ENCODE results near the gene SPOCK1.

DNA sequence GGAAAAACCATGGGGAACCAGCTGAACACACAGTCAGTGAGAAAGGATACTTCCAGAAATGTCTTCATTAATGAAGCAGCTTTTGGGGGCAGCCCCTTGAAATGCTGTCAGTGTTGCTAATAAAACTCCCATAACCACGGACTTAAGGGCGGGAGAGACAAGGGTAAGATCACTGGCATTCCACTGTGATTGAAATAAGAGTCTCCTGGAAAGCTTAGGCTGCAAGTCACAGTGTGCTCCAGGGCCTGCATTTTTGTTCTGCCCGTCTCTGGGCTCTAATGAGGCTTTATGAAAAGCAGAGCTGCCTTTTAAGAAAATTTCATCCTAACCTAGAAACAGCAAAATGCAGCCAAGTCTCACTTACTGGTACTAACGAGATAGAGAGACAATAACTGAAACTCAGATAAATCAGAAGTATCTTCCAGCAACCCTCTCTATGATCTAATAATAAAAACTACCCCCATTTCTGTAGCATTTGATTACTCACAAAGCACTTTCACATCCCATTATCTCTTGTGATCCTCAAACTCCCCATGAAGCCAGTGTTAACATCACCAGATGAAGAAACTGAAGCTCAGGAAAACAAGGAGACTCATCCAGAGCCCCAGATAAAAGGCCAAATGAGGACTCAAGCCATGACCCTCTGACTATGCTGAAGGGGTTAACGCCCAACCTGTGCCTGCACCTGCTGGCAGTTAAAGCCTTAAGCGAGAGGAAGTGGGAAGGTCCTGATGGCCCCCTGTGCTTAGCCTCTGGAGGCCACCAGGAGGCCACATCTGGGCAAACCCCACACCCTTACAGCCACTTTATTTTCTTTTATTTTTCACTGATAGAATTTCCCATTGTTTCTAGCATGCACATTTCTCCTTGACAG is 37.5 kb downstream of the SPOCK1 start:
- TF ChIP-seq, protein P1, sequence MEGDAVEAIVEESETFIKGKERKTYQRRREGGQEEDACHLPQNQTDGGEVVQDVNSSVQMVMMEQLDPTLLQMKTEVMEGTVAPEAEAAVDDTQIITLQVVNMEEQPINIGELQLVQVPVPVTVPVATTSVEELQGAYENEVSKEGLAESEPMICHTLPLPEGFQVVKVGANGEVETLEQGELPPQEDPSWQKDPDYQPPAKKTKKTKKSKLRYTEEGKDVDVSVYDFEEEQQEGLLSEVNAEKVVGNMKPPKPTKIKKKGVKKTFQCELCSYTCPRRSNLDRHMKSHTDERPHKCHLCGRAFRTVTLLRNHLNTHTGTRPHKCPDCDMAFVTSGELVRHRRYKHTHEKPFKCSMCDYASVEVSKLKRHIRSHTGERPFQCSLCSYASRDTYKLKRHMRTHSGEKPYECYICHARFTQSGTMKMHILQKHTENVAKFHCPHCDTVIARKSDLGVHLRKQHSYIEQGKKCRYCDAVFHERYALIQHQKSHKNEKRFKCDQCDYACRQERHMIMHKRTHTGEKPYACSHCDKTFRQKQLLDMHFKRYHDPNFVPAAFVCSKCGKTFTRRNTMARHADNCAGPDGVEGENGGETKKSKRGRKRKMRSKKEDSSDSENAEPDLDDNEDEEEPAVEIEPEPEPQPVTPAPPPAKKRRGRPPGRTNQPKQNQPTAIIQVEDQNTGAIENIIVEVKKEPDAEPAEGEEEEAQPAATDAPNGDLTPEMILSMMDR (IDR thresholded peaks at IDR 0.05): no peak
- TF ChIP-seq POLR2A (IDR thresholded peaks at IDR 0.05): no peak

Measured in Peyer's patch (tissue), 4 donors.